Hippocampal formation (tissue), 2 donors: ENCODE measurements around the gene ZFAND3.
"Not testable (repeated sequence)": the region's sequence is repeated elsewhere in the genome, so short reads cannot be mapped to it uniquely, and the experiment has no call there.

Experiments
- DNase-seq, 2 donors: peaks; one replicate each; lab custom pipeline; 2025; lab: John Stamatoyannopoulos, UW

The ZFAND3 gene

GRCh38 chr6:37936906-37937305, 117.4 kb downstream of the ZFAND3 start:
- no peak for DNase-seq

GRCh38 chr6:37938909-37939308, 119.4 kb downstream of the ZFAND3 start:
- no peak for DNase-seq

DNA sequence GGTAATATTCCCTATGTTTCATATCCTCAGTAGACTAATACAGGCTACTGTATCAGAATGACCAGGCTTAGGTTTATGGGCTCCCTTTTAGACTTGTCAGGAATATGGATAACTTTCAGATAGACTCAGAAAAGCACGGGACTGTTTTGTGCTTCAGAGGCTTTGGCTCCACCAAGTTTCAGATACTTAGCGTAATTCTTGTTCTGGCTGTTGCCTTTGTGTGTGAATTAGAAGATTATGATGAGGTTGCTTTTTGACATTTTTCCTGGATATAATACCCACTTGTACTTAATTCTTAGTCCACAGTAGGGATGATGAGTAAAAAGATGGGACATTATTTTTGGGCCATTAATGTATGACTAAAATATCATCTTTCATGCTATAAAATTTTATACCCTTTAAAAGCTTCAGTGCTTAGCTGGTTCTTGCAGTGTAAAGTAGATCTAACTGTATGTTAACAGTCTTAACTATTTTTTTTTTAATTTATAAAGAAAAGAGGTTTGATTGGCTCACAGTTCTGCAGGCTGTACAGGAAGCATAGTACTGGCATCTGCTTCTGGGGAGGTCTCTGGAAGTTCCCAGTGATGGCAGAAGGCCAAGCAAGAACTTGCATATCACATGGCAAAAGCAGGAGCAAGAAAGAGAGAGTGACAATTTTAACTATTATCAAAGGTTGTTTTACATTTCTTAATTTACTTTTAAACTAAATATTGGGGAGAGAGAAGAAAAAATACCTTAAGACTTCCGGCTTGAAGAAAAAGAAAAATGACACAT, 120.7 kb downstream of the ZFAND3 start:
- no peak for DNase-seq

DNA sequence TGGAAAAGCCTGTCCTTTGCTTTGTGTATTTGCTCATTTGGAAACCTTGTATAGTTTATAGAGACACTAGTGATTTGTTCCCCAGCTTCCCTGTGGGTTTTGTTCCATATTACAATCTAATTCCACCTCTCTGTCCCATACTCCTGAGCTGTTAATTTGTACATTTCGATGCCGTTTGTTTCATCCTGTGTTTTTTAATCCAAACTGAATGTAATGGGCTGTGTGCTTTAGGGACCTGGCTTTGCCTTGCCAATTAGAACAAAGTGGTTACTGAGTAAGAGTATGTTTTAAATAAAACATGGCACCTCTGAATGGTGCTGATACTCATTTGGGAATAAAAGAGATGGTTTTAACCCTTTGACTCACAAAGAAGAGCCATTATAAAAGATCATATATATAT, 122.3 kb downstream of the ZFAND3 start:
- no peak for DNase-seq

DNA sequence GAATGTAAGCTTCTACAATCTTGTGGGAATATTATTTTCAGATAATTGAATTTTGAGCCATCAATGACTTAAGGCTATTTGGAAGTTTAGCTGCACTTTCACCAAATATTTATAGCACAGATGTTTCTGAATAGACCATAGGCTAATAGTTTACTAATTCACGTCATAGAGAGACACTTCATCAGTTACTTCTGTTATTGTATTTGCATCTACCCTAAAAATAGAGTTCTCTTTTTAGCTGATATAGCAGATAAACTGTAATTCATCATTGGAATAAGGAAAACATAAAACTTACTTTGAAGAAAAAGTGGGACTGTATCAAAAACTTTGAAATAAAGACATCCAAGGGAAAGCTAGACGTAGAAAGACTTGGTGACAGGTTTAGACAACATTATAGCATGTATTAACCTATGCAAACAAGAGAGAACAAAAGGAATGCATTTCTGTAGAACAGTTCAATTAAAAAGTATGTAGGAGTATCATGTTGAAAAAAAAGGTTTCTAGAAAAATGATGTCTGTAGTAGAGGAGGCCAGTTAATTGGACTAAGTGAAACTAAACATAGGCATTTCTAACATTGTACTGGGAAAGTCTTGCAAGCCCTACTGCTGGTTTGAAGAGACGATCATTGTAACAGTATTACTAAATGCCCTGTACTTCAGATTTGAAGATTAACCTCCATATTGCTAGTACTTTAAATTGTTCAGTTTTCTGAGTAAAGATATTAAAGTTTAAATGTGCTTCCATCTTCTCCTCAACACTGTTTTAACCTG, 123.3 kb downstream of the ZFAND3 start:
- no peak for DNase-seq

DNA sequence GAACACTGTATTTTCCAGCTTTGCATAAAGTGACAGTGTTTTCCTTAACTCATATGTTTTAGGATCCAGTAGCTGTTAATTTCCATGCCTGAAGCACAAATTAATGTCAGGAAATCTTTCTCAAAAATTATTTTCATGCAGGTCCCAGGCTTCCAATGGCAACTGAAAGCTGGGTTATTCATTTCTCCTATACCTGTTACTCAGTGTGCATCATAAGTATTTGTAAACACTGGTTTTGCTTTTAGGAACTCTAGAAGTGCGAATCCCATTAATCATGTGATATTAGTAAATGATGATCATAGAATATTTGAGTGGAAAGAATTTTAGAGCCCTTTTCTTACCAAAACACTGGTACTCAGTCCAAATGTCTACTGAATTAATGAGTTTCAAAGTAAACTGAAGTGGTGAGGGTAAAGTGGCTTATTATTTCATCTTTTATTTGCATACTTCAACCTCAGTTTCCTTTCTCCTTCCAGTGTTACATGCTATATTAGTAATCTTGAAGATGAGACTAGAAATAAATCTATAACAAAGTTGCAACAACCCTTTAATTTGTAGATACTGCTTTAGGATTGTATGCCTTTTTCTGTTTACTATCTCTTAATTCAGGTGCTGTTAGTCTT, 124.0 kb downstream of the ZFAND3 start:
- no peak for DNase-seq

GRCh38 chr6:37946057-37946456, 126.5 kb downstream of the ZFAND3 start:
- DNase-seq = no peak

- no peak for DNase-seq
Measured at GRCh38 chr6:37947468-37947867, 127.9 kb downstream of the ZFAND3 start.

DNA sequence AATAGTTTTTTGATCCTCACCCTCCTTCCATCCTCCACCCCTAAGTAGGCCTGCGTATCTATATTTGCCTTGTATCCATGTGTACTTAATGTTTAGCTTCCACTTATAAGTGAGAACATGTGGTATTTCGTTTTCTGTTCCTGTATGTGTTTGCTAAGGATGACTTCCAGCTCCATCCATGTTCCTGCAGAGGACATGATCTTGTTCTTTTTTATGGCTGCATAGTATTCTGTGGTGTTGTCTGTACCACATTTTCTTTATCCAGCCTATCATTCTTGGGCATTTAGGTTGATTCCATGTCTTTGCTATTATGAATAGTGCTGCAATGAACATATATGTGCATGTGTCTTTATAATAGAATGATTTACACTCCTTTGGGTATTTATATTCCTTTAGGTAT, 129.1 kb downstream of the ZFAND3 start:
- not testable (repeated sequence) for DNase-seq

DNA sequence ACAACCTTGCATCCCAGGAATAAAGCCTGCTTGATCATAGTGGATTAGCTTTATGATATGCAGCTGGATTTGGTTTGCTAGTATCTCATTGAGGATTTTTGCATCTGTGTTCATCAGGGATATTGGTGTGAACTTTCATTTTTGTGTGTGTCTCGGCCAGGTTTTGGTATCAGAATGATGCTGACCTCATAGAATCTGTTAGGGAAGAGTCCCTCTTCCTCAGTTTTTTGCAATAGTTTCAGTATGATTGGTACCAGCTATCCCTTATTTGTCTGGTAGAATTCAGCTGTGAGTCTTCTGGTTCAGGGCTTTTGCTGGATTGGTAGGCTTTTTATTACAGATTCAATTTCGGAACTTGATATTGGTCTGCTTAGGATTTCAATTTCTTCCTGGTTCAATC, 132.5 kb downstream of the ZFAND3 start:
- no peak for DNase-seq

DNA sequence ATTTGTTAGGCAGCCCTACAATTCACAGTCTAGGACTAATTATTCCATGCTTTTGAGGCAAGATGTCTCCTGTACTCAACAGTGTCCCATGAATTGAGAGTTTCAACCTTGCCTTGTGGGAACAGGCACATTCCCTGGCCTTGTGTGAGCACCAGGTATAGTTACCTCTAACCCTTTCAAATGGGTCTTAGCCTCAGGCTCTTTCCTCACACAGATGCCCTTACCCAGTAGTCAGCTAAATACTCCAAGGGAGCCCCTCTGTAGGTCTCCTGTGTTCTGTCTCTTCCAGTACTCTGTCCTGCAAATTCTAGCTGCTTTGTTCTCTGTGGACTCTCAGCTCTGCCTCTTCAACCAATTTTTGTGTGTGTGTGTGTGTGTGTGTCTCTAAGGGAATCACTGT, 135.3 kb downstream of the ZFAND3 start:
- DNase-seq = no peak

- DNase-seq = no peak
Measured at GRCh38 chr6:37956711-37957275, 137.3 kb downstream of the ZFAND3 start.

DNA sequence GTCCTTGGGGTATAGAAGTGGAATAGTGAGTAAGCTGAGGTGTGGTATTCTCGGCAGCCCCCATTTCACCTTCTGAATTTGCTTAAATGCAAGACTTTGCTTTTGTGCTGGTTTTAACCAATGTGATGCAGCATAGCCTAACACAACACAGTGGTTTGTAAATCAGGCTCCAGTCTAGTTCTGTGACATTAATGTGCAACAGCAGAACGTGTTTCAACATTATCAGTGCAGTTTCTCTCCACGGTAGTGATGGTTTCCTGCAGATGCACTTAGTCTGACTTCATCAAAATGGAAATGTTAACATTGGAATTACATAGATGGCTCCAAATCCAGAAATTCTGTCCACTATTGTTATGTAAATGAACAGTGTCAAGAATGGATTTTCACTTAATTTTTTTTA, 139.5 kb downstream of the ZFAND3 start:
- DNase-seq = no peak

DNA sequence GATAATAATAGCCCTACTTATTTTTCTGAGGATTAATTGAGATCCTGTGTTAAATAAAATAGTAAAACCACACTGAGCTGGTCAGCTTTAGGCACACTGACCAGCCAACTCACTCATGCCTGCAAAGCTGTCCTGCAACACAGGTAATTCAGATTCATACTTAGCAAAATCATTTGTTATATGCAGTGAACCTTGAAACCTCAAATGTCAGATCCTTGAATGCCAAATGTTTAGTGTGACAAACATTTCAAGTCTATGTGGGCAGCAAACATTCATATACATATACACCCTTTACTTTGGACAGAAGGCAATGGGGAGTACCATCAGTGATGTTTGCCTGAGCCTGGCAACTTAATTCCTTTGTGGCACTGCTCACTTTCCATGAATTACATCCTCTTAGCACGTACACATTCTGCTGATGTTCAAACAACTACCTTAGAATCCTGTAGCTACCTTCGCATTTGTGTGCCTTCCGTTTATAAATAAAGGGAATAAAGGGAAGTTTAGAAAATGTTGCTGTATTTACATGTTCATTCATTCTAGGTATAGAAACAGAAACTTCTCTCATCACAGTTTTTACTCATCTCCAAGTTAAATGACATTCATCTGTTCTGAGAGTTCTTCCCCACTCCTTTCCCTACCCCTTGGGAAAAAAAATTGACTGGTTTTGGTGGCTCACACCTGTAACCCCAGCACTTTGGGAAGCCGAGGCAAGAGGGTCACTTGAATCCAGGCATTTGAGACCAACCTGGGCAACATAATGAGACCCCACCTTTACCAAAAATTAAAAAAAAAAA, 140.8 kb downstream of the ZFAND3 start:
- DNase-seq = no peak

- not testable (repeated sequence) for DNase-seq
Measured at GRCh38 chr6:37962481-37963080, 143.1 kb downstream of the ZFAND3 start.

- no peak for DNase-seq
Measured at GRCh38 chr6:37965964-37966676, 146.6 kb downstream of the ZFAND3 start.

DNA sequence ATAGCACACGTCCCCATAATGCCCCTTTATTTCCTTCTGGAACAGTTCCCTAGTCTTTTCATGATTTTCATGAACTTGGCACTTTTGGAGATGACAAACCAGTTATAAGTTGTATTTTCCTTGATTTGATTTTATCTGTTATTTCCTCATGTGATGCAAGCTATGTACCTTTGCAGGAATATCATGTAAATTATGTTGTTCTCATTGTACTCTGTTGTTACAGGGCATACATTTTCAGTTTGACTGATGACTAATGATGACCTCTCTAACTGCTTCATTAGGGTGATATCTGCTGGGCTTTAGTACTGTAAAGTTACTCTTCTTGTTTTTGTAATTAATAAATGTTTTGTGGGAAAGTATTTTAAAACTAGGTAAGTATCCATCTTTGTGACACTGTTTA, 147.3 kb downstream of the ZFAND3 start:
- no peak for DNase-seq

GRCh38 chr6:37967651-37968050, 148.1 kb downstream of the ZFAND3 start:
- no peak for DNase-seq

- DNase-seq = no peak
Measured at GRCh38 chr6:37971266-37971665, 151.7 kb downstream of the ZFAND3 start.

DNA sequence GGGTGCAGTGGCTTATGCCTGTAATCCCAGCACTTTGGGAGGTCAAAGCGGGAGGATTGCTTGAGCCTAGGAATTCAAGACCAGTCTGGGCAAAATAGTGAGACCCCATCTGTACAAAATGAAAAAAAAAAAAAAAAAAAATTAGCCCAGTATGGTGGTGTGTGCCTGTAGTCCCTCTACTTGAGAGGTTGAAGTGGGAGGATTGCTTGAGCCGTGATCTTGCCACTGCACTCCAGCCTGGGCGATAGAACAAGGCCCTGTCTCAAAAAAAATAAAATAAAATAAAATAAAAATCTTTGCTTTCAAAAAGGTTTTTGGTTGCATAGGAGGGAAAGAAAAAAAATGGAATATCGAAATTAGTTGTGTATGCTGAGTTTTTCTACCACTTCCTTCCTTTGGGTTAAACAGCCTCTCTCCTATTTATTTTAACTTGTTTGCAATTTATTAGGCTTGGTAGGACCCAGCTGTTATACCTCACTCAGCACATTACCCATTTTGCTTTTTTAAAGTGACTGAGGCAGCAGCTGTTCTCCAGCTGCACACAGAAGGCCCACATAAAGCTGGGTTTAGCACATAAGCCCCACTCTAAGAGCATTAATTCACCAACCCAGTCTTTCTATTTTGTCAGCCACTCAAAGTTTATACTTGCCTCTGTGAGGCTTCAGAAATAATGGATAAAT, 152.3 kb downstream of the ZFAND3 start:
- DNase-seq = no peak
